Forelimb muscle (tissue), 1 donor: ENCODE results near the gene RPS6KB2. TPM values are rescaled to one million over a fixed set of nuclear protein-coding genes. Genes with fewer than 3 reads are reported as not detected.
"Not testable (repeated sequence)": the region's sequence is repeated elsewhere in the genome, so short reads cannot be mapped to it uniquely, and the experiment has no call there.

Experiments used
- DNase-seq: peaks from one replicate; pipeline ENCODE4 v3.0.0-alpha.2; 2013; ENCODE audit warnings: low read depth
- polyA plus RNA-seq: library from polyadenylated mRNA; unstranded; fragments of 120-200 nt; gene quantifications from one replicate; pipeline ENCODE4 v1.2.1, GENCODE V29; 2013; ENCODE audit not compliant: insufficient read length

Gene RPS6KB2
- polyA plus RNA-seq, 1 donor, result 32.0 TPM

GRCh38 chr11:67466962-67467771 is 38.9 kb downstream of the RPS6KB2 start:
- no peak for DNase-seq

DNA sequence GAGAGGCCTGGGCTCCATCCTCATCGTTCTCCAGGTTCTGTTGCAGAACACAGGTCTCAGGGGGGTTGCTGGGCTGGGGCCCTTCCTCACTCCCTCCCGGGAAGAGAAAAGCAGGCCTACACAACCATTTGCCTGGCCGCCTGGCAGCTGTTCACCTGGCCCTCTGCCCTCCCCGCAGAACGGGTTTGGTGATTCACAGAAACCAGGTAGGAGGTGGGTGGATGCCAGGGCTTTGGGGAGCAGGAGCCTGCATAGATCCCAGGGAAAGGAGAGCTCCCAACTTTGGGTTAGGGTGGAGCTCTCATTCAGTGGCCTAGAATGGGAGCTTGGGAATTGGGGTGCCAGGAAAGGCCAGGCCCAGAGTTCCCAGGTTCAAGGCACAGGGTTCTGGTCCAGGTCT is 39.8 kb downstream of the RPS6KB2 start:
- no peak for DNase-seq

DNA sequence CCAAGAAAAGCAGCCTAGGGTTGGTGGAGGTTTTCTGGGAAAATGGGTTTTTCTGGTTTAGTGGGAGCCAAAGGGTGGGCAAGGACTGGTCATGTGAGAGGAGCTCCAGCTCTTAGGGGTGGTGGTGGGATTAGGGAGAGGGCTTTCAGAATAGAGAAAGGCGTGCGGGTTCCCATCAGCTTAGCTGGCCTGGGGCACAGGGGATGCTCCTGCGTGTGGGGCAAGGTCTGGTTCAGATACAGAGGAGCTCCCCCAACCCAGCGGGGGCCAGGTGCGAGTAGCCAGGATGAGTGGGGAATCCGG is 40.1 kb downstream of the RPS6KB2 start:
- DNase-seq, result no peak

- peak; percentile 69 for DNase-seq
Measured at GRCh38 chr11:67468759-67469507, 40.6 kb downstream of the RPS6KB2 start, which contains the start of gene TMEM134. Gene TMEM134, minus strand, starts transcription at chr11:67469251. Its CDS starts 59 bp downstream, at chr11:67469192.

GRCh38 chr11:67469508-67469811 is 41.2 kb downstream of the RPS6KB2 start:
- no peak for DNase-seq

DNA sequence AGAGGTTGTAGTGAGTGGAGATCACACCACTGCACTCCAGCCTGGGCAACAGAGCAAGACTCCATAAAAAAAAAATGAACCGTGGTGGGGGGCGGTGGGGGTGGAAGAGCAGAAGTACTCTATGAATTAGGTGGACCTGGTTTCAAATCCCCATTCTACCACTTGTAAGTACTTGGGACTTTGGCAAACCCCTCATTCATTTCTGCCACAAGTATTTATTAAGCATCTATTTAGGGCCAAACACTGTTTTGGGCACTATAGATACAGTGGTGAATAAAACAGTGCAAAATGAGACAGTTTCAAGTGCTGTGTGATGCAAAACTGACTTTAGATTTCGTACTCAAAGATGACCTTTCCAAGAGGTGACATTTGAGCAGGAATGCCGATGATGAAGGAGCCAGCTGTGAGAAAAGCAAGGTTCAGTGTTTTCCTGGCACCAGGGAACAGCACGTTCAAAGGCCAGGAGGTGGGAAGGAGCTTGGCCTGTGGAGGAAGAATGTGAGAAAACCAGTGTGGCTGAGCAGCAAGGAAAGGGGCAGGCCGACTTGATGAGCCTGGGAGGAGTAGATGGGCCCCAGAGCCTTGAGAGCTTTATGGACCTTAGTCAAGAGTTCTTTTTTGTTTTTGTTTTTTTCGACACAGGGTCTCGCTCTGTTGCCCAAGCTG is 42.2 kb downstream of the RPS6KB2 start:
- DNase-seq, result no peak

DNA sequence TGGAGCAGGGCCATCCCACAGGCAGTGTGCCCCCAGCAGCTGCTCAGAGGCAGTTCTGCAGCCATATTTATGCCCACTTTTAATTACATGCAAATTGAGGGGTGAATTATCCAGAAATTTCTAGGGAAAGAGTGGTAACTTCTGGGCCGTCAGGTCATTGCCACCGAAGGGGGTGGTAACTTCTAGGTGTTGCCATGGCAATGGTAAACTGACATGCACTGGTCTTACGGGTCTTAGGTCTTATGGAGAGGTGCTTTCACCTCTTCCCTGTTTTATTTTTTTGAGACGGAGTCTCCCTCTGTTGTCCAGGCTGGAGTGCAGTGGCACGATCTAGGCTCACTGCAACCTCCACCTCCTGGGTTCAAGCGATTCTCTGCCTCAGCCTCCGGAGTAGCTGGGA is 44.6 kb downstream of the RPS6KB2 start:
- DNase-seq, result no peak

- not testable (repeated sequence) for DNase-seq
Measured at GRCh38 chr11:67476692-67477091, 48.4 kb downstream of the RPS6KB2 start.

GRCh38 chr11:67477344-67478050 is 49.2 kb downstream of the RPS6KB2 start:
- DNase-seq, result not testable (repeated sequence)

- DNase-seq, result no peak
Measured at GRCh38 chr11:67482275-67482826, 54.1 kb downstream of the RPS6KB2 start.

- peak; percentile 98 for DNase-seq
Measured at GRCh38 chr11:67482827-67483798, 54.8 kb downstream of the RPS6KB2 start, which contains the start of gene AIP. Gene AIP, plus strand, starts transcription at chr11:67483026. Its CDS starts 133 bp downstream, at chr11:67483159.

- DNase-seq, result no peak
Measured at GRCh38 chr11:67483831-67484665, 55.8 kb downstream of the RPS6KB2 start.

DNA sequence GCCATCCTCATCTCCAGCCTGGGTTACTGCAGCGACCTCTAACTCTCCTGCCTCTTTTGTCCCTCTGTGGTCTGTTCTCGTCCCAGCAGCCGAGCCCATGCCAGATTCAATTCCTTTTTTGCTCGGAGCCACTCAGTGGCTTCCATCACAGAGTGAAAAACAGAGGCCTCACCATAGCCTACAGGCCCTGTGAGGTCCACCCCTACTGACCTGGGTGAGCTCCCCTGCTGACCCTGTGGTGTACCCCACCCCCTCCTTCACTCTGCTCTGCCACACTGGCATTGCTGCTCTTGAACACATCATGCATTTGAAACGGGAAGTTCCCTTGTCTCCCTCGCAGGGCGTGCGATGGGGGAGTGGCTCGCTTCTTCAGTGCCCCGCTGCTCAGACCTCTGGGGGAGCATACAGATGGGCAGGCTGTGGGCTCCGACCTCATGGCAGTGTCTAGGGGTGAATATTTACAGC is 56.6 kb downstream of the RPS6KB2 start:
- DNase-seq, result no peak

Other genes starting within 250 kb of the RPS6KB2 start
- 45.9 TPM for gene GRK2, start 162.0 kb upstream of the RPS6KB2 start, polyA plus RNA-seq
- 29.3 TPM for gene ANKRD13D, start 139.2 kb upstream of the RPS6KB2 start, polyA plus RNA-seq
- gene SSH3, start 125.0 kb upstream of the RPS6KB2 start, polyA plus RNA-seq, result 17.6 TPM
- gene POLD4, start 74.9 kb upstream of the RPS6KB2 start, polyA plus RNA-seq, result 31.9 TPM
- gene CLCF1, start 54.9 kb upstream of the RPS6KB2 start, polyA plus RNA-seq, result 3.6 TPM
- 8.2 TPM for gene RAD9A, start 36.5 kb upstream of the RPS6KB2 start, polyA plus RNA-seq
- gene PPP1CA, start 26.6 kb upstream of the RPS6KB2 start, polyA plus RNA-seq, result 123 TPM
- gene TBC1D10C, start 24.4 kb upstream of the RPS6KB2 start, polyA plus RNA-seq, result 6.6 TPM
- 73.3 TPM for gene CARNS1, start 12.8 kb upstream of the RPS6KB2 start, polyA plus RNA-seq
- gene PTPRCAP, start 9.2 kb downstream of the RPS6KB2 start, polyA plus RNA-seq, result 1.1 TPM
- 26.2 TPM for gene CORO1B, start 15.0 kb downstream of the RPS6KB2 start, polyA plus RNA-seq
- gene GPR152, start 24.2 kb downstream of the RPS6KB2 start, polyA plus RNA-seq, result not detected
- 1.1 TPM for gene CABP4, start 26.9 kb downstream of the RPS6KB2 start, polyA plus RNA-seq
- 53.4 TPM for gene TMEM134, start 40.8 kb downstream of the RPS6KB2 start, polyA plus RNA-seq
- 42.0 TPM for gene AIP, start 54.5 kb downstream of the RPS6KB2 start, polyA plus RNA-seq
- gene PITPNM1, start 76.9 kb downstream of the RPS6KB2 start, polyA plus RNA-seq, result 6.3 TPM
- gene CDK2AP2, start 79.7 kb downstream of the RPS6KB2 start, polyA plus RNA-seq, result 16.2 TPM
- not detected for gene CABP2, start 95.0 kb downstream of the RPS6KB2 start, polyA plus RNA-seq
- 200 TPM for gene GSTP1, start 155.3 kb downstream of the RPS6KB2 start, polyA plus RNA-seq
- gene NDUFV1, start 178.4 kb downstream of the RPS6KB2 start, polyA plus RNA-seq, result 151 TPM
- 3.7 TPM for gene NUDT8, start 201.4 kb downstream of the RPS6KB2 start, polyA plus RNA-seq
- gene TBX10, start 211.3 kb downstream of the RPS6KB2 start, polyA plus RNA-seq, result not detected
- gene ACY3, start 222.2 kb downstream of the RPS6KB2 start, polyA plus RNA-seq, result 0.63 TPM
- gene ALDH3B2, start 246.1 kb downstream of the RPS6KB2 start, polyA plus RNA-seq, result not detected